K562 (cell line): ENCODE measurements around the gene SLC39A11. TPM values are rescaled to one million over a fixed set of nuclear protein-coding genes. Genes with fewer than 3 reads are reported as not detected.

ENCODE experiments used
- ATAC-seq: fragments of 200-7000 bp; cut with Tn5 transposase; 3 replicates; pipeline ENCODE4 v1.9.1; 2020; ENCODE audit warnings: moderate library complexity
- BruUV-seq: library from RNA; stranded (reverse); fragments of 400-500 nt; replicated peaks from 2 replicates; lab custom pipeline; 2021; lab: Mats Ljungman, UMichigan
- CTCF ChIA-PET: fragments of 300-600 bp; formaldehyde crosslinking; extraction: SDS; loops from one replicate; lab custom pipeline; 2021; ENCODE audit warnings: low intra/inter-chr PET ratio; lab: Yijun Ruan, JAX
- POLR2A ChIA-PET: fragments of 300-600, 350-650 bp; sonication (Branson Sonifier 250); formaldehyde crosslinking; extraction: SDS; loops from one replicate; lab custom pipeline; 2021; ENCODE audit warnings: antibody characterized with exemption, inconsistent platforms; lab: Yijun Ruan, JAX
- DNase-seq, 4 experiments: peaks; one replicate each; pipeline versions ENCODE4 v3.0.0 to v3.0.0-alpha.2; 2011 to 2018; ENCODE audit warnings: low spot score in 3 of 4, mixed read lengths in 3 of 4; ENCODE audit errors: extremely low read depth in 1 of 4
- FAIRE-seq: peaks from 2 replicates; lab custom pipeline; 2011; peaks lifted over from hg19 to GRCh38; lab: Jason Lieb, UNC
- H2AFZ ChIP-seq: 2 replicates; pipeline ENCODE4 v1.6.0; 2011; ENCODE audit warnings: low read depth, low read length, control low read depth, inconsistent platforms
- H3K27ac ChIP-seq: fragments of 200-600 bp; 3 replicates; pipeline ENCODE4 v1.8.0; 2011; ENCODE audit warnings: low read depth, mild to moderate bottlenecking, control low read depth, inconsistent platforms, low read length, moderate library complexity, mixed read lengths; ENCODE audit errors: extremely low read depth
- H3K27me3 ChIP-seq, 2 experiments: fragments of 300-600 bp in 1 of 2; 2 replicates in 1 of 2; 3 replicates in 1 of 2; pipeline versions ENCODE4 v1.6.0 to v1.8.0; 2011; ENCODE audit warnings: inconsistent platforms in 2 of 2, low read length in 2 of 2, mild to moderate bottlenecking in 1 of 2, mixed read lengths in 1 of 2, moderate library complexity in 1 of 2; ENCODE audit not compliant: control insufficient read depth in 2 of 2, insufficient read depth in 2 of 2
- H3K36me3 ChIP-seq: fragments of 300-600 bp; 3 replicates; pipeline ENCODE4 v1.8.0; 2011; ENCODE audit warnings: mild to moderate bottlenecking, low read length, inconsistent platforms; ENCODE audit not compliant: control insufficient read depth, insufficient read depth
- H3K4me1 ChIP-seq, 2 experiments: fragments of 200-600 bp in 1 of 2; replicated peaks in 1 of 2; 2 replicates in 1 of 2; 3 replicates in 1 of 2; pipeline versions ENCODE4 v1.5.1 to v1.8.0; 2011; ENCODE audit warnings: inconsistent platforms in 2 of 2, low read length in 2 of 2, mild to moderate bottlenecking in 1 of 2, mixed read lengths in 1 of 2, moderate library complexity in 1 of 2; ENCODE audit not compliant: control insufficient read depth in 2 of 2, insufficient read depth in 2 of 2
- H3K4me2 ChIP-seq: 2 replicates; pipeline ENCODE4 v1.6.1; 2011; ENCODE audit warnings: low read length, control low read depth, inconsistent platforms, mixed read lengths; ENCODE audit not compliant: insufficient read depth
- H3K4me3 ChIP-seq: fragments of 200-600 bp; sonication (generic), shearing (Covaris generic); 2 replicates; pipeline ENCODE4 v1.5.1; 2016; ENCODE audit warnings: control low read depth, inconsistent platforms
- H3K79me2 ChIP-seq: fragments of 200-600 bp; 3 replicates; pipeline ENCODE4 v1.8.0; 2011; ENCODE audit warnings: low read length, inconsistent platforms; ENCODE audit not compliant: control insufficient read depth, insufficient read depth
- H3K9ac ChIP-seq, 2 experiments: 2 replicates each; pipeline versions ENCODE4 v1.6.0 to v1.6.1; 2011; ENCODE audit warnings: low read depth in 2 of 2, low read length in 2 of 2, control low read depth in 1 of 2, inconsistent platforms in 1 of 2, mild to moderate bottlenecking in 1 of 2, mixed read lengths in 1 of 2; ENCODE audit not compliant: insufficient read depth in 1 of 2
- H3K9me1 ChIP-seq: one replicate; pipeline ENCODE4 v1.6.0; 2011; ENCODE audit warnings: inconsistent platforms, mild to moderate bottlenecking, low read length, moderate library complexity; ENCODE audit not compliant: control insufficient read depth, insufficient read depth
- H3K9me3 ChIP-seq: replicated peaks from 2 replicates; pipeline ENCODE4 v1.5.1; 2011; ENCODE audit warnings: low read depth, low read length, inconsistent platforms; ENCODE audit not compliant: control insufficient read depth, insufficient read depth
- H4K20me1 ChIP-seq: replicated peaks from 2 replicates; pipeline ENCODE4 v1.6.1; 2011; ENCODE audit warnings: low read length, inconsistent platforms, mixed read lengths; ENCODE audit not compliant: control insufficient read depth, insufficient read depth
- ATF1 ChIP-seq, 2 experiments: fragments of 450-650 bp in 1 of 2; IDR thresholded peaks; 2 replicates each; pipeline ENCODE4 v1.6.1; 2016; ENCODE audit warnings: missing compliant biosample characterization in 1 of 2, missing genetic modification characterization in 1 of 2
- BRD9 ChIP-seq: fragments of 450-650 bp; IDR thresholded peaks from 2 replicates; pipeline ENCODE4 v1.6.1; 2018; ENCODE audit warnings: low read depth; ENCODE audit not compliant: partially characterized antibody
- CEBPZ ChIP-seq: fragments of 150-350 bp; IDR thresholded peaks from 2 replicates; pipeline ENCODE4 v1.6.1; 2014; ENCODE audit warnings: low read depth, mild to moderate bottlenecking, low read length, borderline replicate concordance
- CTCF ChIP-seq, 3 experiments: IDR thresholded peaks in 2 of 3; conservative IDR thresholded peaks in 1 of 3; 2 replicates each; pipeline ENCODE4 v1.5.1; 2011 to 2012; ENCODE audit warnings: low read length in 3 of 3, mild to moderate bottlenecking in 3 of 3, control low read depth in 2 of 3, improper control_type of control experiment in 1 of 3, inconsistent platforms in 1 of 3, low read depth in 1 of 3, mixed read lengths in 1 of 3, moderate library complexity in 1 of 3; ENCODE audit not compliant: insufficient read depth in 2 of 3
- DIDO1 ChIP-seq: fragments of 450-650 bp; IDR thresholded peaks from 2 replicates; pipeline ENCODE4 v1.6.1; 2016; ENCODE audit warnings: low read depth, missing biosample characterization, missing genetic modification characterization
- HDAC2 ChIP-seq: fragments of 450-650 bp; IDR thresholded peaks from 2 replicates; pipeline ENCODE4 v1.6.1; 2016; ENCODE audit warnings: mild to moderate bottlenecking
- NCOA1 ChIP-seq: fragments of 450-650 bp; IDR thresholded peaks from 2 replicates; pipeline ENCODE4 v1.6.1; 2016; ENCODE audit warnings: low read depth
- POLR2B ChIP-seq: fragments of 450-650 bp; IDR thresholded peaks from 2 replicates; pipeline ENCODE4 v1.6.1; 2018; ENCODE audit warnings: low read depth; ENCODE audit not compliant: partially characterized antibody
- RAD21 ChIP-seq, 2 experiments: fragments of 250-450 bp in 1 of 2; fragments of 450-650 bp in 1 of 2; sonication (Bioruptor Pico) in 1 of 2; formaldehyde crosslinking in 1 of 2; IDR thresholded peaks in 1 of 2; conservative IDR thresholded peaks in 1 of 2; 2 replicates each; pipeline versions ENCODE4 v1.4.0 to v1.8.0; 2020 to 2022; ENCODE audit warnings: mild to moderate bottlenecking in 2 of 2, moderate library complexity in 1 of 2
- ZBTB9 ChIP-seq: fragments of 450-650 bp; formaldehyde crosslinking; IDR thresholded peaks from 2 replicates; pipeline ENCODE4 v1.4.0; 2020; ENCODE audit warnings: mild to moderate bottlenecking, moderate library complexity
- ZFX ChIP-seq: sonication (generic); formaldehyde crosslinking; IDR thresholded peaks from 2 replicates; pipeline ENCODE4 v1.8.0; 2022; ENCODE audit warnings: mild to moderate bottlenecking, missing genetic modification reagents, moderate library complexity
- ZNF282 ChIP-seq: sonication (generic); formaldehyde crosslinking; IDR thresholded peaks from 2 replicates; pipeline ENCODE4 v1.8.1; 2023; ENCODE audit warnings: missing genetic modification reagents
- ZNF589 ChIP-seq: fragments of 200-800 bp; sonication (Bioruptor generic); IDR thresholded peaks from 2 replicates; pipeline ENCODE4 v1.6.1; 2016; ENCODE audit warnings: low read depth, missing genetic modification characterization, missing compliant biosample characterization
- WGBS: fragments of 100-300 bp; shearing (Covaris generic); methylation state at CpG from one replicate; pipeline ENCODE4 v1.1.6; 2016; ENCODE audit warnings: low coverage, mixed read lengths; ENCODE audit not compliant: insufficient coverage; ENCODE audit errors: missing lambda C conversion rate; 5-methylcytosine and 5-hydroxymethylcytosine counted together
- in situ Hi-C: fragments of 300-500 bp; cut with MboI; formaldehyde crosslinking; loops from 4 replicates; pipeline ENCODE4 v1.15.0; 2018; ENCODE audit warnings: inconsistent platforms, mixed read lengths
- intact Hi-C: fragments of 100-400 bp; cut with micrococcal nuclease; formaldehyde crosslinking; loops from 2 replicates; pipeline ENCODE4 v1.14.2; 2022
- polyA plus RNA-seq, 8 experiments: library from polyadenylated mRNA; depleted of rRNA in 4 of 8; stranded (reverse) in 5 of 8; unstranded in 3 of 8; fragments of >200 nt; fragmentation: Nextera tagmentation in 2 of 8; fragmentation: Illumina TruSeq in 1 of 8; extraction: Ambion mirVana in 2 of 8; extraction: Trizol in 1 of 8; gene quantifications; 2 replicates each; pipeline versions ENCODE4 v1.2.1 to v1.2.3, GENCODE V29; 2011 to 2014; ENCODE audit warnings: inconsistent platforms in 1 of 8, missing spikeins in 1 of 8
- total RNA-seq, 7 experiments: library from RNA; depleted of rRNA in 6 of 7; stranded (reverse); fragments of >200 nt in 6 of 7; fragmentation: Illumina TruSeq in 2 of 7; extraction: Trizol in 2 of 7; gene quantifications; 2 replicates each; pipeline versions ENCODE4 v1.2.1 to v1.2.3, GENCODE V29; 2011 to 2021; ENCODE audit warnings: low replicate concordance in 1 of 7

Gene SLC39A11
- total and polyA plus RNA-seq, 9 of the 15 experiments (the other 6 are each of a cell fraction or from before 2014, with no cell fraction given), result 10.5 to 26.4 (median 13.4) TPM

- peak; percentile 63 to 86 (median 74) for DNase-seq
- intact Hi-C loops, result no loop called here
- peak overlapping the region; percentile 84 for H2AFZ ChIP-seq
- peak overlapping the region; percentile 81 for H3K4me2 ChIP-seq
- ChIA-PET POLR2A (interaction anchor here (0.7 kb wide), 1 partner anchor 10 kb away, joined by 3 read pairs; no protein-coding TSS in a partner anchor), CTCF (no interaction called here)
- peak overlapping the region; percentile 10 for H3K4me3 ChIP-seq
- H3K9ac ChIP-seq, result peak overlapping the region; percentile 59 to 61; a peak in 3 of 4 replicates
- WGBS, result 4% methylated on average over 8 of the region's 8 CpGs
- ATAC-seq, result peak; percentile 93
- H3K36me3 ChIP-seq, result no peaks in the 10 kb centered on the region
- in situ Hi-C loops, result no loop called here
- peaks cover 5 to 12% of the 10 kb centered on the region in 2 experiments; a peak in 4 of 5 replicates for H3K4me1 ChIP-seq
- no TSS peak for BruUV-seq
- H3K27ac ChIP-seq, result peak overlapping the region; percentile 73
- H4K20me1 ChIP-seq, result no peaks in the 10 kb centered on the region
- H3K79me2 ChIP-seq, result no peaks in the 10 kb centered on the region; the same call in 2 of the 3 replicates
- H3K9me1 ChIP-seq, result no peaks in the 10 kb centered on the region
- no peaks in the 10 kb centered on the region for H3K27me3 ChIP-seq
- no peaks in the 10 kb centered on the region for H3K9me3 ChIP-seq
- peak; percentile 91 for FAIRE-seq
- TF ChIP-seq ZBTB9 (CRISPR knock-in tag), result peak; percentile 58; the same call in 1 of the 2 replicates
- 0 out of 2 replicates have a peak, but pooled peaks have one; percentile 61 for TF ChIP-seq ZNF589 (CRISPR knock-in tag)
- peak; percentile 80 for TF ChIP-seq BRD9
- TF ChIP-seq HDAC2, result peak; percentile 82
- TF ChIP-seq CTCF (IDR thresholded peaks at IDR 0.05 in 2 of 3, conservative IDR thresholded peaks at IDR 0.05 in 1 of 3; ENCODE audit: insufficient read depth in 2 of 3, low read depth in 1 of 3, low read length in 3 of 3), result no peak
- TF ChIP-seq ATF1 (CRISPR knock-in tag; IDR thresholded peaks at IDR 0.05), result no peak
- peak; percentile 47; the same call in 1 of the 2 replicates for TF ChIP-seq ATF1 (tag; IDR thresholded peaks at IDR 0.05)
- peak; percentile 80; the same call in 1 of the 2 replicates for TF ChIP-seq NCOA1
- peak; percentile 30 for TF ChIP-seq ZFX
- TF ChIP-seq RAD21 (CRISPR knock-in tag; conservative IDR thresholded peaks at IDR 0.05 in 1 of 2, IDR thresholded peaks at IDR 0.05 in 1 of 2), result 0 out of 4 replicates have a peak, but pooled peaks of 1 of the 2 experiments have one; percentile 5
- peak; percentile 41 for TF ChIP-seq POLR2B
- no peak for TF ChIP-seq ZNF282 (CRISPR knock-in tag)
- no peak for TF ChIP-seq DIDO1 (tag)
- no peak for TF ChIP-seq CEBPZ
Observed at GRCh38 chr17:73011016-73011486, 81.4 kb downstream of the SLC39A11 start.
